Measurements from ENCODE around the gene IL10RB. TPM values are rescaled to one million over a fixed set of nuclear protein-coding genes. Genes with fewer than 3 reads are reported as not detected.
"Not testable (repeated sequence)": the region's sequence is repeated elsewhere in the genome, so short reads cannot be mapped to it uniquely, and the experiment has no call there.

The IL10RB gene
- total and polyA plus RNA-seq, 2 experiments from 2014 or later: 27.1 to 29.2 TPM

GRCh38 chr21:33240404-33240803, 25.8 kb upstream of the IL10RB start:
- Histone ChIP-seq H3K9me3 (ENCODE audit: low read depth) (no peaks in the 10 kb centered on the region), H3K79me2 (peaks cover 33% of the 10 kb centered on the region), H2AFZ (no peak overlapping the region), H3K9me2 (replicated peaks; ENCODE audit: insufficient read depth) (no peaks in the 10 kb centered on the region), H3K27ac (no peak overlapping the region), H3K4me2 (no peak overlapping the region), H3K4me1 (ENCODE audit: insufficient read depth) (no peaks in the 10 kb centered on the region), H3K36me3 (replicated peaks; ENCODE audit: insufficient read depth, low read depth) (no peaks in the 10 kb centered on the region), H4K20me1 (ENCODE audit: insufficient read depth, poor library complexity, severe bottlenecking) (no peaks in the 10 kb centered on the region), H3K27me3 (no peaks in the 10 kb centered on the region), H3K4me3 (no peak overlapping the region)
- no peak for TF ChIP-seq EZH2phosphoT487 (IDR thresholded peaks at IDR 0.05; ENCODE audit: low read depth, severe bottlenecking, unreplicated experiment)
- no peak for TF ChIP-seq EZH2 (IDR thresholded peaks at IDR 0.05; ENCODE audit: borderline replicate concordance)
- no peak for TF ChIP-seq CTCF (IDR thresholded peaks at IDR 0.05; ENCODE audit: poor library complexity)
- no peak for DNase-seq (ENCODE audit: low spot score)
- 96% methylated on average over 2 of the region's 2 CpGs for WGBS (ENCODE audit: low lambda C conversion rate, missing lambda C conversion rate)

- TF ChIP-seq EZH2phosphoT487 (IDR thresholded peaks at IDR 0.05; ENCODE audit: low read depth, severe bottlenecking, unreplicated experiment) (no peak), CTCF (IDR thresholded peaks at IDR 0.05; ENCODE audit: poor library complexity) (no peak), EZH2 (IDR thresholded peaks at IDR 0.05; ENCODE audit: borderline replicate concordance) (no peak)
- Histone ChIP-seq H3K36me3 (replicated peaks; ENCODE audit: insufficient read depth, low read depth) (no peaks in the 10 kb centered on the region), H3K27ac (no peak overlapping the region), H3K4me2 (no peak overlapping the region), H3K27me3 (no peaks in the 10 kb centered on the region), H2AFZ (no peak overlapping the region), H3K4me3 (no peak overlapping the region), H4K20me1 (ENCODE audit: insufficient read depth, poor library complexity, severe bottlenecking) (no peaks in the 10 kb centered on the region), H3K79me2 (peaks cover 24% of the 10 kb centered on the region), H3K9me2 (replicated peaks; ENCODE audit: insufficient read depth) (no peaks in the 10 kb centered on the region), H3K9me3 (ENCODE audit: low read depth) (no peaks in the 10 kb centered on the region), H3K4me1 (ENCODE audit: insufficient read depth) (no peaks in the 10 kb centered on the region)
- 96% methylated on average over 2 of the region's 2 CpGs for WGBS (ENCODE audit: low lambda C conversion rate, missing lambda C conversion rate)
- DNase-seq (ENCODE audit: low spot score): no peak
These were observed 24.3 kb upstream of the IL10RB start for GRCh38 chr21:33241846-33242245.

- not testable (repeated sequence) for H3K4me3 ChIP-seq; H3K27me3 ChIP-seq; H3K9me3 ChIP-seq (ENCODE audit: low read depth); H3K36me3 ChIP-seq (replicated peaks; ENCODE audit: insufficient read depth, low read depth); H3K9me2 ChIP-seq (replicated peaks; ENCODE audit: insufficient read depth); H3K4me1 ChIP-seq (ENCODE audit: insufficient read depth); H3K4me2 ChIP-seq; H2AFZ ChIP-seq; H3K27ac ChIP-seq; DNase-seq (ENCODE audit: low spot score); H4K20me1 ChIP-seq (ENCODE audit: insufficient read depth, poor library complexity, severe bottlenecking)
- peaks cover 18% of the 10 kb centered on the region for H3K79me2 ChIP-seq
- 98% methylated on average over 8 of the region's 8 CpGs for WGBS (ENCODE audit: low lambda C conversion rate, missing lambda C conversion rate)
These were observed 23.3 kb upstream of the IL10RB start for GRCh38 chr21:33242846-33243245.

GRCh38 chr21:33244082-33244778, 21.9 kb upstream of the IL10RB start:
- H3K4me3 ChIP-seq: no peak overlapping the region
- DNase-seq (ENCODE audit: low spot score): no peak
- H3K4me2 ChIP-seq: no peak overlapping the region
- H4K20me1 ChIP-seq (ENCODE audit: insufficient read depth, poor library complexity, severe bottlenecking): no peaks in the 10 kb centered on the region
- no peaks in the 10 kb centered on the region for H3K9me3 ChIP-seq (ENCODE audit: low read depth)
- no peaks in the 10 kb centered on the region for H3K36me3 ChIP-seq (replicated peaks; ENCODE audit: insufficient read depth, low read depth)
- H3K27ac ChIP-seq: no peak overlapping the region
- TF ChIP-seq EZH2phosphoT487 (IDR thresholded peaks at IDR 0.05; ENCODE audit: low read depth, severe bottlenecking, unreplicated experiment) (no peak), CTCF (IDR thresholded peaks at IDR 0.05; ENCODE audit: poor library complexity) (no peak), EZH2 (IDR thresholded peaks at IDR 0.05; ENCODE audit: borderline replicate concordance) (no peak)
- no peaks in the 10 kb centered on the region for H3K27me3 ChIP-seq
- WGBS (ENCODE audit: low lambda C conversion rate, missing lambda C conversion rate): 95% methylated on average over 6 of the region's 6 CpGs
- H3K9me2 ChIP-seq (replicated peaks; ENCODE audit: insufficient read depth): no peaks in the 10 kb centered on the region
- no peaks in the 10 kb centered on the region for H3K4me1 ChIP-seq (ENCODE audit: insufficient read depth)
- H3K79me2 ChIP-seq: peaks cover 4% of the 10 kb centered on the region
- H2AFZ ChIP-seq: no peak overlapping the region

Measured in hepatocyte (in vitro differentiated cells).